HepG2 (cell line): ENCODE results near the gene TNK1. TPM values are rescaled to one million over a fixed set of nuclear protein-coding genes. Genes with fewer than 3 reads are reported as not detected.

ENCODE experiments used
- ARID5B ChIP-seq: IDR thresholded peaks from 2 replicates; pipeline ENCODE4 v1.4.0; 2020; ENCODE audit warnings: mild to moderate bottlenecking, missing genetic modification reagents
- CENPX ChIP-seq: sonication (generic); formaldehyde crosslinking; IDR thresholded peaks from 2 replicates; pipeline ENCODE4 v1.9.0; 2021; ENCODE audit warnings: mild to moderate bottlenecking, missing genetic modification reagents, moderate library complexity
- CREM ChIP-seq, 2 experiments: sonication (generic) in 1 of 2; formaldehyde crosslinking in 1 of 2; IDR thresholded peaks; 2 replicates each; pipeline versions ENCODE4 v1.4.0 to v1.6.1; 2016 to 2020; ENCODE audit warnings: antibody characterized with exemption in 1 of 2, mild to moderate bottlenecking in 1 of 2, missing genetic modification reagents in 1 of 2
- ELF4 ChIP-seq: sonication (generic); formaldehyde crosslinking; IDR thresholded peaks from 2 replicates; pipeline ENCODE4 v1.5.0; 2020; ENCODE audit warnings: missing genetic modification reagents, mild to moderate bottlenecking, moderate library complexity, borderline replicate concordance
- HDAC1 ChIP-seq: sonication (generic); formaldehyde crosslinking; IDR thresholded peaks from 2 replicates; pipeline ENCODE4 v1.5.1; 2020; ENCODE audit warnings: mild to moderate bottlenecking, missing genetic modification reagents
- MTF1 ChIP-seq: sonication (generic); formaldehyde crosslinking; IDR thresholded peaks from 2 replicates; pipeline ENCODE4 v1.5.0; 2020; ENCODE audit warnings: missing genetic modification reagents
- NKX3-1 ChIP-seq: sonication (generic); formaldehyde crosslinking; IDR thresholded peaks from 2 replicates; pipeline ENCODE4 v1.5.0; 2020; ENCODE audit warnings: missing genetic modification reagents
- RFXANK ChIP-seq: IDR thresholded peaks from 2 replicates; pipeline ENCODE4 v1.6.1; 2016
- XBP1 ChIP-seq: sonication (generic); formaldehyde crosslinking; IDR thresholded peaks from 2 replicates; pipeline ENCODE4 v1.5.0; 2020; ENCODE audit warnings: missing genetic modification reagents
- XRCC5 ChIP-seq: fragments of 200-400 bp; formaldehyde crosslinking; optimal IDR thresholded peaks from 2 replicates; pipeline ENCODE3; 2017; ENCODE audit warnings: mild to moderate bottlenecking, low read length
- ZMYM2 ChIP-seq: sonication (generic); formaldehyde crosslinking; IDR thresholded peaks from 2 replicates; pipeline ENCODE4 v1.8.0; 2022; ENCODE audit warnings: mild to moderate bottlenecking, missing genetic modification reagents
- ZNF124 ChIP-seq: sonication (generic); formaldehyde crosslinking; IDR thresholded peaks from 2 replicates; pipeline ENCODE4 v1.4.0; 2020; ENCODE audit warnings: missing genetic modification reagents
- ZNF230 ChIP-seq: sonication (generic); formaldehyde crosslinking; IDR thresholded peaks from 2 replicates; pipeline ENCODE4 v1.4.0; 2020; ENCODE audit warnings: mild to moderate bottlenecking, missing genetic modification reagents
- ZNF501 ChIP-seq: sonication (generic); formaldehyde crosslinking; IDR thresholded peaks from 2 replicates; pipeline ENCODE4 v1.5.1; 2020; ENCODE audit warnings: mild to moderate bottlenecking, moderate library complexity, missing genetic modification reagents
- ZNF607 ChIP-seq: sonication (generic); formaldehyde crosslinking; IDR thresholded peaks from 2 replicates; pipeline ENCODE4 v1.5.1; 2020; ENCODE audit warnings: missing genetic modification reagents, mild to moderate bottlenecking, borderline replicate concordance
- ZNF772 ChIP-seq: sonication (generic); formaldehyde crosslinking; IDR thresholded peaks from 2 replicates; pipeline ENCODE4 v1.5.0; 2020; ENCODE audit warnings: mild to moderate bottlenecking, missing genetic modification reagents
- ZNF776 ChIP-seq: sonication (generic); formaldehyde crosslinking; IDR thresholded peaks from 2 replicates; pipeline ENCODE4 v1.4.0; 2020; ENCODE audit warnings: mild to moderate bottlenecking, missing genetic modification reagents
- polyA plus RNA-seq, 8 experiments: library from polyadenylated mRNA; depleted of rRNA in 3 of 8; stranded (reverse) in 7 of 8; unstranded in 1 of 8; fragments of >200 nt; fragmentation: Illumina TruSeq in 4 of 8; extraction: Trizol in 4 of 8; gene quantifications; 2 replicates each; pipeline versions ENCODE4 v1.2.1 to v1.2.3, GENCODE V29; 2011 to 2016; ENCODE audit warnings: low read depth in 4 of 8, missing spikeins in 1 of 8, mixed read lengths in 1 of 8; ENCODE audit not compliant: insufficient read depth in 1 of 8
- total RNA-seq, 5 experiments: library from RNA; depleted of rRNA; stranded (reverse); fragments of >200 nt; fragmentation: Illumina TruSeq; extraction: Trizol; gene quantifications; 2 replicates each; pipeline ENCODE4 v1.2.3, GENCODE V29; 2016; ENCODE audit warnings: low read depth in 1 of 5
- TF ChIP-seq, protein P1 (sequence below): sonication (generic); formaldehyde crosslinking; IDR thresholded peaks from 2 replicates; pipeline ENCODE4 v1.5.1; 2020; ENCODE audit warnings: mild to moderate bottlenecking, missing genetic modification reagents
- TF ChIP-seq, protein P2 (sequence below): sonication (generic); formaldehyde crosslinking; IDR thresholded peaks from 2 replicates; pipeline ENCODE4 v1.5.0; 2020; ENCODE audit warnings: mild to moderate bottlenecking, missing genetic modification reagents

The TNK1 gene
- total and polyA plus RNA-seq, 2 of the 13 experiments (the other 11 are each of a cell fraction or from before 2014, with no cell fraction given): 2.0 to 3.5 TPM

- 0 out of 2 replicates have a peak, but pooled peaks have one; percentile 32 for TF ChIP-seq ZNF776 (CRISPR knock-in tag)
- TF ChIP-seq, protein P1, sequence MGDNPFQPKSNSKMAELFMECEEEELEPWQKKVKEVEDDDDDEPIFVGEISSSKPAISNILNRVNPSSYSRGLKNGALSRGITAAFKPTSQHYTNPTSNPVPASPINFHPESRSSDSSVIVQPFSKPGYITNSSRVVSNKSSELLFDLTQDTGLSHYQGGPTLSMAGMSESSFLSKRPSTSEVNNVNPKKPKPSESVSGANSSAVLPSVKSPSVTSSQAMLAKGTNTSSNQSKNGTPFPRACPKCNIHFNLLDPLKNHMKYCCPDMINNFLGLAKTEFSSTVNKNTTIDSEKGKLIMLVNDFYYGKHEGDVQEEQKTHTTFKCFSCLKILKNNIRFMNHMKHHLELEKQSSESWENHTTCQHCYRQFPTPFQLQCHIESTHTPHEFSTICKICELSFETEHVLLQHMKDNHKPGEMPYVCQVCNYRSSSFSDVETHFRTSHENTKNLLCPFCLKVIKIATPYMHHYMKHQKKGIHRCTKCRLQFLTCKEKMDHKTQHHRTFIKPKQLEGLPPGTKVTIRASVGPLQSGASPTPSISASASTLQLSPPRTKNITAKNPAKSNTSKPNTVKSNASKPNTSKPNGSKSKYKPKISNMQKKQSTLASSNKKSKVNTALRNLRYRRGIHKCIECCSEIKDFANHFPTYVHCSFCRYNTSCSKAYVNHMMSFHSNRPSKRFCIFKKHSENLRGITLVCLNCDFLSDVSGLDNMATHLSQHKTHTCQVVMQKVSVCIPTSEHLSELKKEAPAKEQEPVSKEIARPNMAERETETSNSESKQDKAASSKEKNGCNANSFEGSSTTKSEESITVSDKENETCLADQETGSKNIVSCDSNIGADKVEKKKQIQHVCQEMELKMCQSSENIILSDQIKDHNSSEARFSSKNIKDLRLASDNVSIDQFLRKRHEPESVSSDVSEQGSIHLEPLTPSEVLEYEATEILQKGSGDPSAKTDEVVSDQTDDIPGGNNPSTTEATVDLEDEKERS (CRISPR knock-in tag): no peak
- TF ChIP-seq ARID5B (CRISPR knock-in tag): no peak
- peak; percentile 81; the same call in 1 of the 2 replicates for TF ChIP-seq ZNF607 (CRISPR knock-in tag)
- peak; percentile 79 for TF ChIP-seq ZNF501 (CRISPR knock-in tag)
- TF ChIP-seq, protein P2, sequence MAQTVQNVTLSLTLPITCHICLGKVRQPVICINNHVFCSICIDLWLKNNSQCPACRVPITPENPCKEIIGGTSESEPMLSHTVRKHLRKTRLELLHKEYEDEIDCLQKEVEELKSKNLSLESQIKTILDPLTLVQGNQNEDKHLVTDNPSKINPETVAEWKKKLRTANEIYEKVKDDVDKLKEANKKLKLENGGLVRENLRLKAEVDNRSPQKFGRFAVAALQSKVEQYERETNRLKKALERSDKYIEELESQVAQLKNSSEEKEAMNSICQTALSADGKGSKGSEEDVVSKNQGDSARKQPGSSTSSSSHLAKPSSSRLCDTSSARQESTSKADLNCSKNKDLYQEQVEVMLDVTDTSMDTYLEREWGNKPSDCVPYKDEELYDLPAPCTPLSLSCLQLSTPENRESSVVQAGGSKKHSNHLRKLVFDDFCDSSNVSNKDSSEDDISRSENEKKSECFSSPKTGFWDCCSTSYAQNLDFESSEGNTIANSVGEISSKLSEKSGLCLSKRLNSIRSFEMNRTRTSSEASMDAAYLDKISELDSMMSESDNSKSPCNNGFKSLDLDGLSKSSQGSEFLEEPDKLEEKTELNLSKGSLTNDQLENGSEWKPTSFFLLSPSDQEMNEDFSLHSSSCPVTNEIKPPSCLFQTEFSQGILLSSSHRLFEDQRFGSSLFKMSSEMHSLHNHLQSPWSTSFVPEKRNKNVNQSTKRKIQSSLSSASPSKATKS: no peak
- TF ChIP-seq CREM (IDR thresholded peaks at IDR 0.05): peak; percentile 45; the same call in 1 of the 2 replicates
- TF ChIP-seq CREM (CRISPR knock-in tag; IDR thresholded peaks at IDR 0.05): no peak
- peak; percentile 22; the same call in 1 of the 2 replicates for TF ChIP-seq HDAC1 (CRISPR knock-in tag)
- no peak for TF ChIP-seq ZMYM2 (CRISPR knock-in tag)
- peak; percentile 58; the same call in 1 of the 2 replicates for TF ChIP-seq ZNF772 (CRISPR knock-in tag)
- peak; percentile 77; the same call in 1 of the 2 replicates for TF ChIP-seq ELF4 (CRISPR knock-in tag)
- peak; percentile 32 for TF ChIP-seq XRCC5
- 0 out of 2 replicates have a peak, but pooled peaks have one; percentile 59 for TF ChIP-seq NKX3-1
- no peak for TF ChIP-seq ZNF124 (CRISPR knock-in tag)
- TF ChIP-seq MTF1 (CRISPR knock-in tag): no peak
- no peak for TF ChIP-seq XBP1 (CRISPR knock-in tag)
- TF ChIP-seq ZNF230 (CRISPR knock-in tag): no peak
- no peak for TF ChIP-seq RFXANK (CRISPR knock-in tag)
- TF ChIP-seq CENPX: no peak
These were observed 23.3 kb downstream of the TNK1 start, which contains the start of gene TMEM256 (continued) for GRCh38 chr17:7403977-7404736.
